Measurements from ENCODE around the gene F11R.

GRCh38 chr1:161051219-161051618 lies 30.3 kb upstream of the F11R start:
- TF ChIP-seq CTCF (IDR thresholded peaks at IDR 0.05) (no peak), POLR2A (IDR thresholded peaks at IDR 0.05) (no peak)
